Measurements from ENCODE around the gene TEAD2. TPM values are rescaled to one million over a fixed set of nuclear protein-coding genes. Genes with fewer than 3 reads are reported as not detected.
"Not testable (repeated sequence)": the region's sequence is repeated elsewhere in the genome, so short reads cannot be mapped to it uniquely, and the experiment has no call there.

TEAD2 gene
- total and polyA plus RNA-seq, 10 of the 15 experiments (the other 5 are each of a cell fraction or from before 2014, with no cell fraction given) = 0.04 to 0.26 (median 0.11) TPM; not detected in 3

DNA sequence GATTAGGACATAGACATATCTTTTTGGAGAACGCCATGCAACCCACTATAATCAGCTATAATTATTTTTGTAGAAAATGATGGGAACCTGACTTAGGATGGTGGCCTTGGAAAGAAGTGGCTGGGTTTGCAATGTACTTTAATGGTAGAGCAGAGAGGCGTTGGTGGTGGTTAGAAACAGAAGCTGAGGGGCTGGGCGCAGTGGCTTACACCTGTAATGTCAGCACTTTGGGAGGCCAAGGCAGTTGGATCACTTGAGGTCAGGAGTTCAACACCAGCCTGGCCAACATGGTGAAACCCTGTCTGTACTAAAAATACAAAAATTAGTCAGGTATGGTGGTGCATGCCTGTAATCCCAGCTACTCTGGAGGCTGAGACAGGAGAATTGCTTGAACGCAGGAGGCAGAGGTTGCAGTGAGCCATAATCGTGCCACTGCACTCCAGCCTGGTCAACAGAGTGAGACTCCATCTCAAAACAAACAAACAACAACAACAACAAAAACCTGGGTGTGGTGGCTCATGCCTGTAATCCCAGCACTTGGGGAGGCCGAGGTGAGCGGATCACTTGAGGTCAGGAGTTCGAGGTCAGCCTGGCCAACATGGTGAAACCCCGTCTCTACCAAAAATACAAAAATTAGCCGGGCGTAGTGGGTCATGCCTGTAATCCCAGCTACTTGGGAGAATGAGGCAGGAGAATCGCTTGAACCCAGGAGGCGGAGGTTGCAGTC is 29.4 kb downstream of the TEAD2 start:
- Histone ChIP-seq H3K4me2 (ENCODE audit: control insufficient read depth, insufficient read depth) (peak overlapping the region; percentile 99), H3K4me3 (peak overlapping the region; percentile 39; the same call in 1 of the 2 replicates), H3K27ac (ENCODE audit: control insufficient read depth, insufficient read depth) (peak overlapping the region; percentile 98), H3K79me2 (ENCODE audit: control insufficient read depth, insufficient read depth, low read length) (peaks cover 35% of the 10 kb centered on the region), H3K9ac (ENCODE audit: control insufficient read depth, insufficient read depth, low read length) (peak overlapping the region; percentile 61; the same call in 1 of the 2 replicates), H3K4me1 (ENCODE audit: control insufficient read depth, insufficient read depth, low read length) (peaks cover 71% of the 10 kb centered on the region)
- SMC1A ChIA-PET (ENCODE audit: uncharacterized antibody, unreplicated experiment) = interaction anchor here (1.4 to 2.1 kb wide), 5 partner anchors 8 to 118 kb away, joined by 3 to 11 read pairs (median 4); partner anchors contain the start of gene PIH1D1
- H3K9me3 ChIP-seq (replicated peaks; ENCODE audit: control insufficient read depth, insufficient read depth, low read length); FAIRE-seq; H2AFZ ChIP-seq (ENCODE audit: control insufficient read depth, low read depth, low read length); H4K20me1 ChIP-seq (ENCODE audit: control insufficient read depth, insufficient read depth); ATAC-seq; in situ Hi-C loops (cut with MboI); BruUV-seq (replicated peaks); DNase-seq (ENCODE audit: low read depth, low spot score); H3K27me3 ChIP-seq (replicated peaks in 1 of 2; ENCODE audit: control insufficient read depth in 2 of 2, insufficient read depth in 2 of 2, low read length in 1 of 2); H3K36me3 ChIP-seq (ENCODE audit: control insufficient read depth in 2 of 2, insufficient read depth in 2 of 2, low read length in 1 of 2): not testable (repeated sequence)
- CTCF ChIA-PET = interaction anchor here (1.0 to 3.9 kb wide), 4 partner anchors 11 to 138 kb away, joined by 3 to 22 read pairs (median 4); no protein-coding TSS in a partner anchor
- 0 out of 2 replicates have a peak, but pooled peaks have one; percentile 16 for TF ChIP-seq HDGF (IDR thresholded peaks at IDR 0.05)
- RAD21 ChIA-PET (ENCODE audit: unreplicated experiment) = interaction anchor here (1.3 to 1.8 kb wide), 3 partner anchors 10 to 137 kb away, joined by 3 to 5 read pairs (median 4); no protein-coding TSS in a partner anchor
- 58% methylated on average over 13 of the region's 13 CpGs for WGBS (ENCODE audit: insufficient coverage, insufficient replicate concordance, low lambda C conversion rate, missing lambda C conversion rate)
- intact Hi-C loops (cut with micrococcal nuclease; ENCODE audit: unreplicated experiment) = loop anchor here (5.0 kb wide), 2 partner anchors 119 to 139 kb away; partner anchors contain the start of genes ALDH16A1, FLT3LG and PIH1D1
- POLR2A ChIA-PET = interaction anchor here (0.6 to 2.1 kb wide), 7 partner anchors 9 to 434 kb away, joined by 3 to 16 read pairs (median 3); partner anchors contain the start of genes ALDH16A1, AP2A1, GYS1 and PIH1D1

DNA sequence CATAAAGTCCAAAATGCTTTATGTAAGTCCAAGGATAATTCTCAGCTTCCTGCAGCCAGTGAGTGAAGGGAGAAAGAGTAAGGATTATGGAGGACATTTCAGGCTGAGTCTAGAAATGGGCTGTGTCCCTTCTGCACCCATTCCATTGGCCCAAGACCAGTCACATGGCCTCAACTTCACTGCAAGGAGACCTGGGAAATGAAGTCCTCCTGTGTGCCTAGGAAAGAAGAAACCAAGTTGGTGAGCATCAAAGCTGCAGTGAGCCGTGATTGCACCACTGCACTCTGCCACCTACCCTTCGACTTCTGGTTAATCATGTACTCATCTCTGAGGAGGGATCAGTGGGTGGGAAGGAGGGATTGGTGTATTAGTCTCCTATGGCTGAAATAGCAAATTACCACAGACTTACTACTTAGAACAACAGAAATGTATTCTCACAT is 30.6 kb downstream of the TEAD2 start:
- ChIA-PET POLR2A (interaction anchor here (0.6 to 4.5 kb wide), 6 partner anchors 8 to 121 kb away, joined by 3 to 44 read pairs (median 6); partner anchors contain the start of genes ALDH16A1 and PIH1D1), SMC1A (ENCODE audit: uncharacterized antibody, unreplicated experiment) (interaction anchor here (0.8 to 2.1 kb wide), 7 partner anchors 9 to 75 kb away, joined by 3 to 11 read pairs (median 3); no protein-coding TSS in a partner anchor)
- TF ChIP-seq, protein P1, sequence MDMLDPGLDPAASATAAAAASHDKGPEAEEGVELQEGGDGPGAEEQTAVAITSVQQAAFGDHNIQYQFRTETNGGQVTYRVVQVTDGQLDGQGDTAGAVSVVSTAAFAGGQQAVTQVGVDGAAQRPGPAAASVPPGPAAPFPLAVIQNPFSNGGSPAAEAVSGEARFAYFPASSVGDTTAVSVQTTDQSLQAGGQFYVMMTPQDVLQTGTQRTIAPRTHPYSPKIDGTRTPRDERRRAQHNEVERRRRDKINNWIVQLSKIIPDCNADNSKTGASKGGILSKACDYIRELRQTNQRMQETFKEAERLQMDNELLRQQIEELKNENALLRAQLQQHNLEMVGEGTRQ (IDR thresholded peaks at IDR 0.05; ENCODE audit: borderline replicate concordance, low read depth, low read length) = peak; percentile 94
- TF ChIP-seq YY1 (IDR thresholded peaks at IDR 0.05; ENCODE audit: low read depth, low read length) (peak; percentile 87), HCFC1 (IDR thresholded peaks at IDR 0.05; ENCODE audit: low read length) (peak; percentile 91), STAT1 (conservative IDR thresholded peaks at IDR 0.05) (0 out of 2 replicates have a peak, but pooled peaks have one; percentile 56), RAD51 (IDR thresholded peaks at IDR 0.05) (peak; percentile 95), NFYB (IDR thresholded peaks at IDR 0.05; ENCODE audit: insufficient read depth, low read depth, low read length) (peak; percentile 77), CHD1 (IDR thresholded peaks at IDR 0.05; ENCODE audit: low read depth, low read length) (no peak)
- TF ChIP-seq, protein P2, sequence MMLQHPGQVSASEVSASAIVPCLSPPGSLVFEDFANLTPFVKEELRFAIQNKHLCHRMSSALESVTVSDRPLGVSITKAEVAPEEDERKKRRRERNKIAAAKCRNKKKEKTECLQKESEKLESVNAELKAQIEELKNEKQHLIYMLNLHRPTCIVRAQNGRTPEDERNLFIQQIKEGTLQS (IDR thresholded peaks at IDR 0.05; ENCODE audit: borderline replicate concordance, extremely low read depth, low read depth, low read length) = peak; percentile 89; the same call in 1 of the 2 replicates
- TF ChIP-seq, protein P3, sequence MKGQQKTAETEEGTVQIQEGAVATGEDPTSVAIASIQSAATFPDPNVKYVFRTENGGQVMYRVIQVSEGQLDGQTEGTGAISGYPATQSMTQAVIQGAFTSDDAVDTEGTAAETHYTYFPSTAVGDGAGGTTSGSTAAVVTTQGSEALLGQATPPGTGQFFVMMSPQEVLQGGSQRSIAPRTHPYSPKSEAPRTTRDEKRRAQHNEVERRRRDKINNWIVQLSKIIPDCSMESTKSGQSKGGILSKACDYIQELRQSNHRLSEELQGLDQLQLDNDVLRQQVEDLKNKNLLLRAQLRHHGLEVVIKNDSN (IDR thresholded peaks at IDR 0.05; ENCODE audit: borderline replicate concordance, extremely low read length, insufficient read depth, low read depth, low read length) = peak; percentile 93
- TF ChIP-seq, protein P4, sequence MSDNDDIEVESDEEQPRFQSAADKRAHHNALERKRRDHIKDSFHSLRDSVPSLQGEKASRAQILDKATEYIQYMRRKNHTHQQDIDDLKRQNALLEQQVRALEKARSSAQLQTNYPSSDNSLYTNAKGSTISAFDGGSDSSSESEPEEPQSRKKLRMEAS (IDR thresholded peaks at IDR 0.05; ENCODE audit: low read depth, low read length) = peak; percentile 73; the same call in 1 of the 2 replicates

More for the DNA sequence above, 30.6 kb downstream of the TEAD2 start:
- Histone ChIP-seq H2AFZ (ENCODE audit: control insufficient read depth, low read depth, low read length) (peak overlapping the region; percentile 68), H3K27ac (ENCODE audit: control insufficient read depth, insufficient read depth) (peak overlapping the region; percentile 87), H3K79me2 (ENCODE audit: control insufficient read depth, insufficient read depth, low read length) (peaks cover 24% of the 10 kb centered on the region), H3K27me3 (replicated peaks in 1 of 2; ENCODE audit: control insufficient read depth in 2 of 2, insufficient read depth in 2 of 2, low read length in 1 of 2) (no peaks in the 10 kb centered on the region), H4K20me1 (ENCODE audit: control insufficient read depth, insufficient read depth) (no peaks in the 10 kb centered on the region), H3K4me1 (ENCODE audit: control insufficient read depth, insufficient read depth, low read length) (peaks cover 79% of the 10 kb centered on the region), H3K9ac (ENCODE audit: control insufficient read depth, insufficient read depth, low read length) (no peak overlapping the region), H3K9me3 (replicated peaks; ENCODE audit: control insufficient read depth, insufficient read depth, low read length) (no peaks in the 10 kb centered on the region; the same call in 2 of the 3 replicates), H3K4me2 (ENCODE audit: control insufficient read depth, insufficient read depth) (peak overlapping the region; percentile 87), H3K36me3 (ENCODE audit: control insufficient read depth in 2 of 2, insufficient read depth in 2 of 2, low read length in 1 of 2) (no peaks in the 10 kb centered on the region), H3K4me3 (peak overlapping the region; percentile 50)
- BruUV-seq (replicated peaks) = no TSS peak
- 2% methylated on average over 2 of the region's 2 CpGs for WGBS (ENCODE audit: insufficient coverage, insufficient replicate concordance, low lambda C conversion rate, missing lambda C conversion rate)
- peak; percentile 72 for FAIRE-seq
- DNase-seq (ENCODE audit: low read depth, low spot score) = peak; percentile 81
- RAD21 ChIA-PET (ENCODE audit: unreplicated experiment) = interaction anchor here (0.9 to 2.1 kb wide), 8 partner anchors 9 to 435 kb away, joined by 3 to 13 read pairs (median 4); partner anchors contain the start of genes ALDH16A1 and AP2A1
- peak; percentile 71 for ATAC-seq
- intact Hi-C loops (cut with micrococcal nuclease; ENCODE audit: unreplicated experiment) = loop anchor here (5.0 kb wide), 2 partner anchors 121 to 141 kb away; partner anchors contain the start of genes ALDH16A1, FLT3LG and PIH1D1
- CTCF ChIA-PET = interaction anchor here (1.2 to 3.9 kb wide), 7 partner anchors 9 to 215 kb away, joined by 3 to 22 read pairs (median 7); no protein-coding TSS in a partner anchor
- in situ Hi-C loops (cut with MboI) = no loop called here
